Vagina (tissue), 2 donors: Measurements from ENCODE around the gene IGFL3. TPM values are rescaled to one million over a fixed set of nuclear protein-coding genes. Genes with fewer than 3 reads are reported as not detected.

Experiments
- DNase-seq, 2 donors: peaks; one replicate each; pipeline ENCODE4 v3.0.0-alpha.2; 2017; ENCODE audit errors: extremely low spot score in 2 of 2
- H3K27ac ChIP-seq: fragments of 200-600 bp; sonication (generic); one replicate; pipeline ENCODE4 v1.5.1; 2019
- H3K27me3 ChIP-seq: fragments of 200-600 bp; sonication (generic); one replicate; pipeline ENCODE4 v1.5.1; 2019
- H3K36me3 ChIP-seq, 2 donors: fragments of 200-600 bp; sonication (generic); one replicate each; pipeline ENCODE4 v1.5.1; 2017 to 2019
- H3K4me1 ChIP-seq: fragments of 200-600 bp; sonication (generic); one replicate; pipeline ENCODE4 v1.5.1; 2019
- H3K4me3 ChIP-seq, 2 donors: fragments of 200-600 bp; sonication (generic); 1 replicate in 1 of 2; 2 replicates in 1 of 2; pipeline ENCODE4 v1.5.1; 2016 to 2019
- H3K9me3 ChIP-seq: fragments of 200-600 bp; sonication (generic); one replicate; pipeline ENCODE4 v1.5.1; 2019
- CTCF ChIP-seq, 3 experiments: fragments of 450-650 bp in 2 of 3; fragments of 200-600 bp in 1 of 3; sonication (generic) in 1 of 3; IDR thresholded peaks; one replicate each; pipeline ENCODE4 v1.5.1; 2017 to 2019; ENCODE audit warnings: antibody characterized with exemption in 3 of 3, mild to moderate bottlenecking in 2 of 3, moderate library complexity in 2 of 3
- POLR2A ChIP-seq, 2 donors: fragments of 450-650 bp; IDR thresholded peaks; one replicate each; pipeline ENCODE4 v1.6.1; 2017; ENCODE audit warnings: antibody characterized with exemption in 2 of 2, mild to moderate bottlenecking in 2 of 2, moderate library complexity in 2 of 2
- POLR2AphosphoS5 ChIP-seq, 2 donors: sonication (generic); formaldehyde crosslinking; IDR thresholded peaks; one replicate each; pipeline ENCODE4 v1.9.0; 2017; ENCODE audit warnings: antibody characterized with exemption in 2 of 2, mild to moderate bottlenecking in 2 of 2, low read depth in 1 of 2; ENCODE audit not compliant: insufficient read depth in 1 of 2
- intact Hi-C: fragments of 100-400 bp; cut with DNase I; formaldehyde crosslinking; loops from one replicate; pipeline ENCODE4 v1.15.1; 2023
- total RNA-seq: library from RNA; depleted of rRNA; stranded (reverse); fragments of >200 nt; gene quantifications from one replicate; pipeline ENCODE4 v1.2.3, GENCODE V29; 2016

Gene IGFL3
- total RNA-seq, 1 donor from 2014 or later, result not detected

- no peak overlapping the region for H3K27ac ChIP-seq
- TF ChIP-seq POLR2A (IDR thresholded peaks at IDR 0.05), result no peak
- no peak for TF ChIP-seq CTCF (IDR thresholded peaks at IDR 0.05)
- TF ChIP-seq POLR2AphosphoS5 (IDR thresholded peaks at IDR 0.05; ENCODE audit: insufficient read depth in 1 of 2, low read depth in 1 of 2), result no peak
- H3K4me1 ChIP-seq, result peaks cover 11% of the 10 kb centered on the region
- intact Hi-C loops, result no loop called here
- H3K4me3 ChIP-seq, result no peak overlapping the region
- no peaks in the 10 kb centered on the region for H3K36me3 ChIP-seq
- no peaks in the 10 kb centered on the region for H3K9me3 ChIP-seq
- DNase-seq, result no peak
- no peaks in the 10 kb centered on the region for H3K27me3 ChIP-seq
These were observed 46.7 kb downstream of the IGFL3 start for GRCh38 chr19:46077815-46078167.

- TF ChIP-seq POLR2A (IDR thresholded peaks at IDR 0.05), result no peak
- TF ChIP-seq CTCF (IDR thresholded peaks at IDR 0.05), result peak in 2 of 3 experiments; percentile 33 to 55
- DNase-seq, result no peak
- no peaks in the 10 kb centered on the region for H3K9me3 ChIP-seq
- no peaks in the 10 kb centered on the region for H3K36me3 ChIP-seq
- peak overlapping the region; percentile 1 to 10 for H3K4me3 ChIP-seq
- intact Hi-C loops, result no loop called here
- peaks cover 11% of the 10 kb centered on the region for H3K4me1 ChIP-seq
- H3K27me3 ChIP-seq, result no peaks in the 10 kb centered on the region
- H3K27ac ChIP-seq, result no peak overlapping the region
These were observed 47.3 kb downstream of the IGFL3 start for GRCh38 chr19:46076951-46077814.

- no peak for DNase-seq
- Histone ChIP-seq H3K4me3 (no peak overlapping the region), H3K27me3 (no peaks in the 10 kb centered on the region), H3K4me1 (peaks cover 11% of the 10 kb centered on the region), H3K9me3 (no peaks in the 10 kb centered on the region), H3K27ac (no peak overlapping the region), H3K36me3 (no peaks in the 10 kb centered on the region)
- TF ChIP-seq POLR2A (IDR thresholded peaks at IDR 0.05) (no peak), POLR2AphosphoS5 (IDR thresholded peaks at IDR 0.05; ENCODE audit: insufficient read depth in 1 of 2, low read depth in 1 of 2) (no peak), CTCF (IDR thresholded peaks at IDR 0.05) (no peak)
- intact Hi-C loops, result no loop called here
These were observed 48.2 kb downstream of the IGFL3 start for GRCh38 chr19:46076031-46076880.

- TF ChIP-seq POLR2A (IDR thresholded peaks at IDR 0.05) (no peak), CTCF (IDR thresholded peaks at IDR 0.05) (no peak), POLR2AphosphoS5 (IDR thresholded peaks at IDR 0.05; ENCODE audit: insufficient read depth in 1 of 2, low read depth in 1 of 2) (no peak)
- Histone ChIP-seq H3K27ac (no peak overlapping the region), H3K27me3 (no peaks in the 10 kb centered on the region)
These were observed 51.1 kb downstream of the IGFL3 start for GRCh38 chr19:46073268-46073922.

More at GRCh38 chr19:46073268-46073922, 51.1 kb downstream of the IGFL3 start:
- no peaks in the 10 kb centered on the region for H3K9me3 ChIP-seq
- H3K36me3 ChIP-seq, result no peaks in the 10 kb centered on the region
- peaks cover 11% of the 10 kb centered on the region for H3K4me1 ChIP-seq
- intact Hi-C loops, result no loop called here
- DNase-seq, result no peak
- H3K4me3 ChIP-seq, result no peak overlapping the region

Other genes starting within 250 kb of the IGFL3 start
- gene IRF2BP1, start 238.5 kb downstream of the IGFL3 start, total RNA-seq, result 32.2 TPM
- gene MYPOP, start 222.1 kb downstream of the IGFL3 start, total RNA-seq, result 13.8 TPM
- not detected for gene NANOS2, start 209.9 kb downstream of the IGFL3 start, total RNA-seq
- 1.5 TPM for gene NOVA2, start 150.8 kb downstream of the IGFL3 start, total RNA-seq
- 36.3 TPM for gene CCDC61, start 129.2 kb downstream of the IGFL3 start, total RNA-seq
- not detected for gene PGLYRP1, start 101.6 kb downstream of the IGFL3 start, total RNA-seq
- gene IGFL4, start 83.7 kb downstream of the IGFL3 start, total RNA-seq, result not detected
- gene IGFL2, start 23.6 kb upstream of the IGFL3 start, total RNA-seq, result not detected
- 7.9 TPM for gene IGFL1, start 105.1 kb upstream of the IGFL3 start, total RNA-seq
- gene HIF3A, start 172.4 kb upstream of the IGFL3 start, total RNA-seq, result 155 TPM
- gene PPP5C, start 222.4 kb upstream of the IGFL3 start, total RNA-seq, result 60.4 TPM